HEK293 (cell line): ENCODE results near the gene FADD.

ENCODE experiments used
- CTCF ChIP-seq: fragments of 450-650 bp; formaldehyde crosslinking; IDR thresholded peaks from 2 replicates; pipeline ENCODE4 v1.5.1; 2016; ENCODE audit warnings: missing biosample characterization, missing genetic modification characterization
- INSM2 ChIP-seq: fragments of 450-650 bp; formaldehyde crosslinking; IDR thresholded peaks from 2 replicates; pipeline ENCODE4 v1.5.1; 2016; ENCODE audit warnings: missing biosample characterization, missing genetic modification characterization
- KLF8 ChIP-seq: fragments of 450-650 bp; formaldehyde crosslinking; IDR thresholded peaks from 2 replicates; pipeline ENCODE4 v1.5.1; 2016; ENCODE audit warnings: missing biosample characterization, missing genetic modification characterization
- SP7 ChIP-seq: fragments of 450-650 bp; formaldehyde crosslinking; IDR thresholded peaks from 2 replicates; pipeline ENCODE4 v1.5.1; 2016; ENCODE audit warnings: missing biosample characterization, missing genetic modification characterization
- ZNF211 ChIP-seq: fragments of 450-650 bp; formaldehyde crosslinking; IDR thresholded peaks from 2 replicates; pipeline ENCODE4 v1.5.1; 2016; ENCODE audit warnings: low read depth, missing biosample characterization, missing genetic modification characterization
- ZNF623 ChIP-seq: fragments of 450-650 bp; formaldehyde crosslinking; IDR thresholded peaks from 2 replicates; pipeline ENCODE4 v1.5.1; 2016; ENCODE audit warnings: missing biosample characterization, missing genetic modification characterization

- no peak for TF ChIP-seq CTCF (tag by site-specific recombination)
- TF ChIP-seq SP7 (tag by site-specific recombination) = no peak
- TF ChIP-seq KLF8 = no peak
- no peak for TF ChIP-seq ZNF211 (tag by site-specific recombination)
- no peak for TF ChIP-seq ZNF623 (tag by site-specific recombination)
- no peak for TF ChIP-seq INSM2 (tag by site-specific recombination)
These were observed 2.7 kb downstream of the FADD start for GRCh38 chr11:70205766-70206165.
